GM21526 (cell line): Measurements from ENCODE around the gene DYNLT5.

Experiments
- ATAC-seq: cut with Tn5 transposase; IDR thresholded peaks from one replicate; pipeline ENCODE4 v1.9.1; 2021; ENCODE audit warnings: moderate library complexity; ENCODE audit not compliant: unreplicated experiment, low FRiP score

Gene DYNLT5

DNA sequence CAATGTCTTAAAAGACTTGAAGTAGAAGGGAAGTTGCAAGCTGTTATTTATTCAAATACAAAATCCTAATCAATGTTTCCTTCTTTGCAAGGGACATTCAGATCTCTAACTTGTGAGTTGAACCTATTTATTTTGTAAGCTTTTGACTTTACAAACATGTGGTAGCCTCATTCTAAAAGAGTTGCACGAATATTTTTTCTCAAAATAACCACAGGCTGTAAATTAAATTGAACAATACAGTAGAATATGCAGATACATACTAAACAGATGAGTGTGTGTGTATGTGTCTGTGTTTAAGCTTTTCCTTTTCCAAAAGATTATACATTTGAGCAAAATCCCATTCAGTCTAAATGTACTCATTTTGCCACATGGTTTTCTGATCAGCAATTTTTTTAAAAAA is 4.8 kb upstream of the DYNLT5 start:
- ATAC-seq: no peak

DNA sequence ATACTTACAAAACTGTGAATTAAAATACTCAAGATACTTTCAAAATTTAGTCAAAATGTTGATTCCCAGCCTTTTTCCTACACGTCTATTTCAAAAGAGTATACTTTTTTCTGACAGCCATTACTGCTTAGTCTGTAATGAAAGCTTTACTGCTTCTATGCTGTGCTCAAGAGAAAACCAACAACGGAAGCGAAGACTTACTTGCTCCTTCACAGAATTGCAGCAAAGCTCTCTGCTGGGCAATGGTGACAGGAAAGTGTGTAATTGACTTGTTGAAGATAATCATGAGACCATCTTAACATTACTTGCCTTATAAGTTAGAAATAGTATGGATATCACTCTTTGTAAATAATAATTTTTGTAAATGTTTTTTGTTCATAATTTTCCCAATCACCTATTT is 1.7 kb upstream of the DYNLT5 start:
- no peak for ATAC-seq

DNA sequence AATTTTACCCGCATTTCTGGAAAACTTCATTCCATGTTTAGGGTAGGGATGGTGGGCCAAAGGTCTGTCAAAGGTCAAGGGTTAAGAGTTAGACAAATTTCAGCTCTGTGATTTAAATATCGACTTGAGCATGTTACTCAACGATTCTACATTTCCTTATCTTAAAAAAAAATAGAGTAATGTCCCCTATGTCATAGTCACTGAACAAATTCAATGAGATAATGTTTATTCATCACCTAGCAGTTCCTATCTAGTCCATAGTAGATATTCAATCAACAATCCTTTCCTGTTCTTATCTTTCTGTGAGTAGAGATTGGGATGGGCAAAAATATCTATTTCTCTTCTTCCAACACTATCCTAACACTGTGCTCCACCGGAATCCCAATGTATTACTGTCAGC is 1.1 kb upstream of the DYNLT5 start:
- ATAC-seq: no peak

DNA sequence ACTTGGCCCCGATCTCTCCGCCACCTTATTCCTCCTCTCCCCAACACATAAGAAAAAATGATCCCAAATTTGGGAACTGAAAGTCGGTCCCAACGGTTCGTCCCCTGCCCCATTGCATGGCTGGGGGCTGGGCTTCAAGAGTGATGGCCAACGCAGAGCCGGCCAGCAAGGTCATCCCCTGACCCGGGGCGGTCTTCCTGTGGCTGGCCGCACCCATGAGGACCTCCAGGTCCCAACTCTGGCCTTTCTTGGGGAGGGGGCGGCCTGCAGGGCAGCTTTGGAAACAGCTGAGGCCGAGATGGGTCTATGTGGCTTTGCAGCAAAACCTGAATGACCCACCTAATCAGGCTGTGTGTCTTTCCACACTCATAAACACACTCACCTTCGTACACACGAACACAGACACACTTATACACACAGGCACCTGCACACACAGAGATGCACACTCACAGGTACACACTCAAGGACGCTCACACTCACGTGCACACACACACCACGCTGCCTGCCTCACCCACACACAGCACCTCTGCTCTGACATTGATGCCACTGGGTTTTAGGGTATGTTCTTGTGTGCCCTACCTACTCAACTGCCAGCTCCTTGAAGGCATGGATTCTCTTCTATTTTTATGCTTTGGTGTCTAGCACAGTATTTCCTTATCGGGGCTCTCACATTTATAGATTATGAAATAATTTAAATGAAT is 562 bp downstream of the DYNLT5 start:
- ATAC-seq: no peak

DNA sequence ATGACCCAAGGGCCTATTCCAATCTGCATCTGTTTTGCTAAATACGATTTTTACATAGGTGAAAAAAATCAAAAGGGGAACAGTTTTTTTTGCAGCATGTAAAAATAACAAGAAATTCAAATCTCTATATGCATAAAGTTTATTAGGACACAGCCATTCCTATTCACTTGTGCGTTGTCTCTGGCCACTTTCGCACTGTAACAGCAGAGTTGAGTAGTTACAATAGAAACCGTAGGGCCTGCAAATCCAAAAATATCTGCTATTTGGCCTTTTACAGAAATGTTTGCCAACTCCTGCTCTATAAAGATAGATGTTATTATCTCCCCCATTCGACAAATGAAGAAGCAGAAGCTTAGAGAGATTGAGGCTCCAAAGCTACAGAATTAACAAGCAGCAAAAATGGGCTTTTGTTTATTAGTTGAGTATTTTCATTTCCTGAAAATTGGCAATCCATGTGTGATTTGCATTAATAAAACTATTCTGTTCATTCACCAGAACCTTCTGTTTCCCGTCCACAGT is 5.5 kb downstream of the DYNLT5 start:
- no peak for ATAC-seq

DNA sequence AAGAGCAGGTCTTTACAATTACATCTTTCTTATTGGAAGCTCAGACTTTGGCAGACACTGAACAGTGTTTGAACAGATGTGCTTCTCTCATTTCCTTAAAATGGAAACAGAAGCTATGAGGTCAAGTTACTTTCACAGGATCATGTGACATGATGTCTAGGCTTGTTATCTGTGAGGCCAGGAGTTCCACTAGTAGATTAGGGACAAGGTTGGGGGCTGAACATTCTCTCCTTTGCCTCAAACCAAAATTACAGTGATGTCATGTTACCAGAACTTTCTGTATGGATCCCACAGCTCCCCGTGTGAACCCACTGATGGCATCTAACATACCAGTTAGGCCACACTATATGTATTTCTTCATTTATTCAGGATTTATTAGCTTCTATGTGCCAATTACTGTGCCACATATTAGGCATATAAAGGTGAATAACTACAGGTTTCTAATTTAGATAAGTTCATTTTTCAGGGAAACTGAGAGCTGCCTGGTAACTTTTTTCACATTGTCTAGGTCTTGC is 6.0 kb downstream of the DYNLT5 start:
- ATAC-seq: peak; percentile 100

DNA sequence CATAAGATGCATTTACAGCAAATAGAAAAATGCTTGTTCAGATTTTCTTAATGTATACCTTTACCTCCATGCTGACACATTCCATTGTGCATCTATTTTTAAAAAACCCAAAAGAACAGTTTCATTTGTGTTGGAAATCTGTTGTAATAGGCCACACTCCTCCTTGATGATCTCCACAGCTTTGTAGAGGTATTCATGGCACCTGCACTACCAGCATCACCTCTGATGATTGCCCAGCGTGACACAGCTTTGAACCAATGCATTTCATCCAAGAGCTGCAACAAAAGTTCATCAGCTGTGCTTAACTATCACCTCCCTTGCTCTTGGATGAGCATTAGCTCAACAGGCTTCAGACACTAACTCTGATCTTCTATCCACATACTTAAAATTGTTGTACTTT is 8.2 kb downstream of the DYNLT5 start:
- no peak for ATAC-seq

DNA sequence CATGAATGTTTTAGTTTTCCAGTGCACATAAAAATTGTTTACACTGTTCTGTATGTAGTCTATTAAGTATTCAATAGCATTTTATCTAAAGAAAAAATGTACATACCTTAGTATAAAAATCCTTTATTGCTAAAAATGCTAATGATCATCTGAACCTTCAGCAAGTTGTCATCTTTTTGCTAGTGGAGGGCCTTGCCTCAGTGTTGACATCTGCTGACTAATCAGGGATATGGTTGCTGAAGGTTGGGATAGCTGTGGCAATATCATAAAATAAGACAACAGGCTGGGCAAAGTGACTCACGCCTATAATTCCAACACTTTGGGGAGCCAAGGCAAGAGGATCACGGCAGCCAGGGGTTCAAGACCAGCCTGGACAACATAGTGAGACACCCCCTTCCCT is 9.0 kb downstream of the DYNLT5 start:
- ATAC-seq: no peak

DNA sequence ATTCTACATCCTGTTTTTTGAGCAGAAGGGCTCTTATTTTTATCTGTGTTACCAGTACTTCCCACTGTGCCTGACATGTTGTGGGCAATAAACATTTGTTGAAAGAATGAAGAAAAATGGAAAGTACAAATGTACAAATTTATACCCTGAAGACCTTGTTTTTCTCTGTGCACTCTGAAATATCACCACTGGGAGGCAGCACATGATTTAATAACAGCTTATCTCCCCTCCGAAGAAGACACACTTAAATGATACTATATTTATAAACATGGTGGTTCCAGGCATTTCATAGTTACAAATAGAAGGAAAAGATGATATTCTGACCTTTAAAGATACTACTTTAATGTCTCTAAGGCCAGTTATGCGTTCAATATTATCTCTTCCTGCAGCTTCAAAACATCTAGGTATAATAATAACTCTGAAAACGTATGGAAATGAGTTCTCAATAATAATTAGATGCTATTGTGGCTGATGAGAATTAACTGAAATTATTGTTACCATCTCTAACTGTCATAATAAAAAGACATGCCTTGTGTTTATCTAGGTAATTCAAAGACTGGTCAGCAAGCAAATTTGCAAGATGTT is 12.8 kb downstream of the DYNLT5 start:
- ATAC-seq: peak; percentile 65

DNA sequence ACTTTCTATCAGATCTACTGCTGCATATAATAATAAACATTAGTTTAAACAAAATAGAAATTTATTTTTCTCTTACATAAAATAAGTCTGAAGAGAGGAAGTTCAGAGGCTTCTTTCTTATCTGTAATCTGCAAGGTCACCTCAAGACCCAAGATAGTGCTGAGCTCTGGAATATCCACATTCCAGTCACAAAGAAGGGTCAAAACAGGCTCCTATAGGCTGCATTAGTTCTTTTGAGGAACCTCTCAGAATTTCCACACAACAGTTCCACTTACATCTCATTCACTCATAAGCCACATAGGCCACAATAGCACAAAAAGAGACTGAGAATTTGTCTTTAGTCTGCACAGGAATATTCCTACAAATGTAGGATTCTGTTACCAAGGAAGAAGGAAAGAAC is 15.4 kb downstream of the DYNLT5 start:
- ATAC-seq: no peak

DNA sequence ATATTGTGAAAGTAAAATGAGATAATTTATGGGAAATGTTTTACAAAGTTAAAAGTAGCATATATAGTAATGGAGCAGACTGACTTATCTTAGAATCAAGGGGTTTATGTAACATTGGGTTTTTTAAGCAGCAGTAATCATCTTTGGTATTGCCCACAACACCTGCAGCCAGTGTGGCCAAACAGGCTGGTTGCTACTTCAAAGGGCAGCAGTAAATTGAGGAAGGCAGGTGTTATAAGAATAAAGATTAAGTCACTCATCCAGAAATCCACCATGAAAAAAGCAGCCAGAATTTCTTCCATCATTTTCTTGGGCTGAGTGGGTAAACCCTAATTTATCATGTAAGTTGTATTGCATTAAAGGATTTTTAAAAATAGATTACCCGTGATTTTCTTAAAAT is 16.7 kb downstream of the DYNLT5 start:
- no peak for ATAC-seq

DNA sequence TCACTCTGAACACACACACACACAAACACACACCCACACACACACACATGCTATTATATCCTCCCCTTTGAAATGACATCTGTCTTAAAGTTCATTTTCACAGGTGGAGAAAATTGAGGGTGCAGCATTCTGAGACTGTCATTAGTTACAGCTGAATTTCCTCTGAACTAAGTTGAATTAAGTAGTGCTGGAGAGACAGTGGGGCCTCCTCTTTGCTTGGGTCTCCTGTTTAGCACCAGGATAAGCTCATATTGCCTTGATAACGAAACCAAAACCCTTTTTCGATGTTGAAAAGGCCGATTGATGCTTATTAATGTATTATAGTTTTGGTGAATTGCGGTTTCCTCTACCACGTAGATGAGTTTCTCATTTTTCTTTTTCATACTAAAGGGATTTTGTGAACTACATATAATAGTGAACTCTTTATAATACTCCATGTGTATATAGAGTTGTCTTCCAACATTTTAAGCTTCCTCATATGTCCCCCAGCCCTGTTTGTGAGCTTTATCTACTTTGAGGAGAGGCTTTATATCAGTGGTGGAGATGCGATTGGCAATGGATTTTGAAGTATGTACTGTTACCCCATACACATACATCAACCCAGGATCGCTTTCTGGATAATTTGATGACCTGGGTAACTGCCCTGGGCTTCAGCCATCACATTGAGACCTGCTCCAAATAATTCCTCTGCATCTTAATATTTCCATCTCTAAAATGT is 17.4 kb downstream of the DYNLT5 start:
- ATAC-seq: no peak

DNA sequence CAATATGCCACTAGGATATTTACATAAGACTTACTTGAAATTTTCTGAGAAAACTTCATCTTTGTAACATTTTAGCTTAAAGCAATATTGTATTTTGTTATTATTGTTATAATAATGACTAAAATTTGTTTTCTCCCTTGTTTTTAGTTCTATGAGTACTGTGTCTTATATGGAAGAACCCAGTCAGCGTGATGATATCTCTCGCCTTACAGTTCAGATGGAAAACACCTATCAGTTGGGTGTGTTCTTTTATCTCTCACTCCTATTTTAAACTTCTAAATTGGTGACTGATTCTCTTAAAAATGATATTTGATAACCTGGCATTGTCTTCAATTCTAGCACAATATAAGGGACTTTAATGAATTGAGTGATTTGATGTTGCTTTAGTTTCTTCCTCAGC is 18.0 kb downstream of the DYNLT5 start:
- no peak for ATAC-seq

DNA sequence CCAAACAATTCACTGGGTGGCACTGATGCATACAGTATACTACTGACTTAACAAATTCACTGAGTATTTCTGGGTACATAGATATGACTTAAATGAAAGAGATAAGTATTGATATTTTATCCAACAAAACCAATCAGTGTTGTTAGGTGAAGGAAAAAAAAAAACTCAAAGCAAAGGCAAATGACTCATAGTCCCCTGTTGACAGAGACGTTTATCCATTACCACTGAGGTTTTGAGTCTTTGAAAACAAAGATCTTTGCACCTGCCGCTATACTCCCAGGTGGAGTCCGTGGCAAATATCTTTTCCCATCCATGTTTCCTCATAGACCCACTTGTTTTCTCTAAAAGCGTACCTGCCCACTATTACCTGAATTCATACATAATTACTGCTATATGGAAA is 18.4 kb downstream of the DYNLT5 start:
- no peak for ATAC-seq

DNA sequence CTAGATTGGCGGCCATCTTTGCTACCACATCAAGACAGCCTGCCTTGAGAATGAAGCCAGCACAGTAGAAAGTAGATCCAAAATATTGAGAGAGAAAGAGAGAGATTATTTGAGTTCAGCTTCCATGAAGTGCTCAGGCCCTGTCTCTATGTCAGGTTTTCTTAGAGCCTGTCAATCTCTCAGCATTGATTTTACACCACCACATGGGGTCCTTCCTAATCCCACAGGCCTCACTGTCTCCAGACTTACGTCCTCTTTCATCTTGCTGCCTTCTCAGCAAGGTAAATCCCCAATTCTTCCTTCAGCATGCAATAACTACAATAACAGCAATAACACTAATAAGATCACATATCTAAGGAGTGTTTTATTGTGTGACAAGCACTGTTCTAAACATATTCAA is 21.0 kb downstream of the DYNLT5 start:
- no peak for ATAC-seq

DNA sequence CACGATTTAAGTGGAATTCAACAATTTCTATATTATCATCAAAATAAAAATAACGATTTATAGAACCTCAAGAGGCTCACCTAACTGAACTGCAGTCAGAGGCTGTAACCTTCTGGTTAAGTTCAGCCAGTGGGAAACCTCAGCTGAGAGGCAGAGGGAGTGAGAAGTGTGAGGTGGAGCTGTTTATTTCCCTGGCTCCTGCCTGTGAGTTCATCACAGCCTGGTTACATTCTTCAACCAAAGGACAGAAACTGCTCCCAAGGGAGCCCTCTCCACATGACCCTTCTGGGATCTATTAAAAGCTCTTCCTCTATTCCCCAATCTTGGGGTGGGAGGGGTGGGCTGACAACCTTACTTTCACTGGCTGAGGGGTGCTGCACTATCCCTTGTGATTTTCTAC is 22.2 kb downstream of the DYNLT5 start:
- no peak for ATAC-seq

DNA sequence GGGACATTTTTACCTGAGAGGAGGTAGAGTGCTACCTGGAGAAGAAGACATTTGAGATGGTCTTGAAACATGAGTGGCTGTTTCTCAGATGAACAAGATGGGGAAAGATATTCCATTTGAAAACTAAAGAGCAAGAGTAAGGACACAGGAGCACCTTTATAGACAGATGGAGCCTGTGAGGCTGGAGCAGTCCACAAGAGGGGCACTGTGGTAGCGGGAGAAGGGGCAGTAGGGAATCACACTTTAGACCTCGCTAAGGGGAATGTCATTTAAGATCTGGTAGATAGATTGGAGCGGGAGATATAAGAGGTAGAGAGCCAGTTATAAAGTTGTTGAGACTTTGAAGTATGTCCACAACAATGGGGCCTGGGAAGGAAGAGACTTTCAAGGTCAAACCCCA is 23.4 kb downstream of the DYNLT5 start:
- no peak for ATAC-seq

DNA sequence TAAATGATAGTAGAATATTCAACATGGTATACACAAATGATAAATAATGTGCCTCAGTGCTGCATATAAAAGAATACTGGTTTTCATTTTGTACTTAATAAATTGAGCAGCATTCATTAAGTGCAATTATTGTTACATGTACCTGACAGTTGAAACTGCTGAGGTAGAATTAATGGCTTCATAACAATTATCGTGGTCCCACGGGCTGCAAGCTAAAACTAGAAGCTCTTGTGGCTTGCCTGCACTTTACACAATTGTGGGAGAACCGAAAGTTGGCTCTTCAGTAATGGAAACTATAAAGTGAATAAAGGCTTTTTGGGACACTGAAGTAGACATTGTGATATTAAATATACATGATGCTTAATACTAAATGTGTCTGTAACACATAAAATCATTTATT is 25.6 kb downstream of the DYNLT5 start:
- no peak for ATAC-seq

DNA sequence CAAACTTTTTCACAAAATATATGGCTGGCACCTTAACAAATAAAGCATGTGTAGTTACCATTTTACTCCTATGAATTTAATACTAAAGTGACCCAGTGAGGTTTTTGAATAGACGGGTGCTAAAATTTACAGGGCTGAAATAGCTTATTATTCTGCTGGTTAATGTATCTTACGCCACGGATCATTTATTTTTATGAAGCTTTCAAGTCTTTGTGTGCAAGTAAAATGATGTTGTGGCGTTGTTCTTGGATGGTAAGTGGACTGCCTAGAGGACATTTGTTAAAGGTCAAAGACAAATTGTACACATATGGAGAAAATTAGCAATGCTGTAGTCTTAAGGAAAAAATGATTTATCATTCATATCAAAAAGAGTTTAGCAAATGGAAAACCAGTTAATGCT is 26.0 kb downstream of the DYNLT5 start:
- no peak for ATAC-seq

DNA sequence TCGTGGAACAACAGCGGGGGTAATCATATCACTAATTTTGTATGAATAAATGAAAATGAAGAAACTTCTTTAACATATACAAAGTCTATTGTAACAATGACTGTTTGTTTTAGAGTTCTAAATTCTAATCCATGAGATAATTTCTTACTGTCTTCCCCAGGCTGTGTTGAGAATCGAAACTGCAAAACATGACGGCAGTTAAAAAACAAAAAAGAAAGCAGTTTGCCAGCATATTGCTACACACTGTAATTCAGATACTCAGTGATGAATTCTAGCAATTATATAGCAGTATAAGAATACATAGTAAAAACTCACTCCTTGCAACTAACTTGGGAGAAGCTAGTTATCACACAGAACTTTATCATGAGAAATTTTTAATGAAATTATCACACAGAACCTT is 26.7 kb downstream of the DYNLT5 start:
- ATAC-seq: peak; percentile 55

DNA sequence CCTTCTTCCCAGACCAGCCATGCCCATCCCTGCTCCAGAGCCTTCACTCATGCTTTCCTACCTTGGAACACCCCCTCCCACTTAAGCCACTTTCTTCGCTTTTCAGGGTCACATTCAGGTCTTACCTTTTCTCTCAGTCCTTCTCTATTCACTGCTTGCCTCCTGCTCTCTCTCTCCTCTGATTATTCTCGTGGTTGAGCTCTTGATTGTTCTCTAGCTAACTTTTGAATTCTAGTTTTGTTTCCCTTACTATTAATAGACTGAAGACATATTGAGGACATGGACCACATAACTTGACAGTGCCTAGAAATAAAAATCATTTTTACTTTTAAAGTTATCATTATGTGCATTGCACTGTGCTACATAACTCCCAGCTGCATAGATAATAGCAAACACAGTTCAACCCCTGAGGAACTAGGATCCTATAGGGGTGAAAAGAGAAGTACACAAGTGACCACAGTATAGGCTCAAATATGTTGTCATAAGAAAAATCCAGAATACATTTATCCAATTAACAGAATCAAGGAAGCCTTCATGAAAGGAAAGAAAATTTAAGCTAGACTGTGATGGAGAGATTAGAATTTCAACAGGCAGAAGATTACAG is 27.3 kb downstream of the DYNLT5 start:
- no peak for ATAC-seq
